Naive thymus-derived CD4-positive, alpha-beta T cell (primary cell): Measurements from ENCODE around the gene FH. TPM values are rescaled to one million over a fixed set of nuclear protein-coding genes. Genes with fewer than 3 reads are reported as not detected.

Experiments used
- ATAC-seq: fragments of 150-1000 bp; cut with Tn5 transposase; 2 replicates; pipeline ENCODE4 v1.10.0; 2021; ENCODE audit warnings: mild to moderate bottlenecking, moderate library complexity
- CTCF ChIA-PET: fragments of 350-600 bp; sonication (Branson Sonifier 250); formaldehyde crosslinking; loops from one replicate; lab custom pipeline; 2021; ENCODE audit warnings: antibody characterized with exemption; lab: Charles Lee
- POLR2A ChIA-PET: fragments of 350-600 bp; sonication (Branson Sonifier 250); formaldehyde crosslinking; loops from one replicate; lab custom pipeline; 2021; ENCODE audit warnings: antibody characterized with exemption, inconsistent platforms; lab: Charles Lee
- DNase-seq, 9 donors: peaks; one replicate each; pipeline versions ENCODE4 v3.0.0 to v3.0.0-alpha.2; 2020 to 2022; ENCODE audit warnings: mixed read lengths in 1 of 9
- H3K27ac ChIP-seq: one replicate; pipeline ENCODE4 v1.7.0; 2013; ENCODE audit warnings: mild to moderate bottlenecking, low read depth, low read length, moderate library complexity
- H3K27me3 ChIP-seq, 2 donors: one replicate each; pipeline ENCODE4 v1.7.0; 2013; ENCODE audit warnings: low read length in 2 of 2, mild to moderate bottlenecking in 2 of 2, moderate library complexity in 2 of 2; ENCODE audit not compliant: control insufficient read depth in 2 of 2, insufficient read depth in 2 of 2
- H3K36me3 ChIP-seq, 3 experiments: 1 replicate in 2 of 3; 2 replicates in 1 of 3; pipeline ENCODE4 v1.7.0; 2013; ENCODE audit warnings: low read length in 3 of 3, mild to moderate bottlenecking in 3 of 3, moderate library complexity in 1 of 3; ENCODE audit not compliant: insufficient read depth in 3 of 3, control insufficient read depth in 2 of 3
- H3K4me1 ChIP-seq, 2 donors: one replicate each; pipeline ENCODE4 v1.7.0; 2013; ENCODE audit warnings: low read length in 2 of 2, mild to moderate bottlenecking in 2 of 2, moderate library complexity in 1 of 2; ENCODE audit not compliant: control insufficient read depth in 2 of 2, insufficient read depth in 2 of 2
- H3K4me3 ChIP-seq: 2 replicates; pipeline ENCODE4 v1.7.0; 2013; ENCODE audit warnings: mild to moderate bottlenecking, low read length
- H3K9me3 ChIP-seq, 3 experiments: 1 replicate in 2 of 3; 2 replicates in 1 of 3; pipeline ENCODE4 v1.7.0; 2013; ENCODE audit warnings: low read length in 3 of 3; ENCODE audit not compliant: control insufficient read depth in 2 of 3
- H3K27ac Mint-ChIP-seq, 9 donors: one replicate each; pipeline ENCODE4 v1.8.0; 2020 to 2022; ENCODE audit warnings: mixed read lengths in 9 of 9, mild to moderate bottlenecking in 8 of 9, moderate library complexity in 5 of 9, inconsistent platforms in 2 of 9
- H3K27me3 Mint-ChIP-seq, 5 donors: one replicate each; pipeline ENCODE4 v1.8.0; 2021 to 2022; ENCODE audit warnings: mixed read lengths in 5 of 5, mild to moderate bottlenecking in 1 of 5
- H3K36me3 Mint-ChIP-seq, 5 donors: one replicate each; pipeline ENCODE4 v1.8.0; 2020 to 2022; ENCODE audit warnings: mixed read lengths in 5 of 5, mild to moderate bottlenecking in 3 of 5, inconsistent platforms in 1 of 5
- H3K4me1 Mint-ChIP-seq, 7 donors: one replicate each; pipeline ENCODE4 v1.8.0; 2020 to 2022; ENCODE audit warnings: mixed read lengths in 7 of 7, mild to moderate bottlenecking in 3 of 7, inconsistent platforms in 1 of 7
- H3K4me3 Mint-ChIP-seq, 10 donors: one replicate each; pipeline ENCODE4 v1.8.0; 2020 to 2022; ENCODE audit warnings: mild to moderate bottlenecking in 10 of 10, mixed read lengths in 10 of 10, moderate library complexity in 6 of 10, inconsistent platforms in 2 of 10
- H3K9me3 Mint-ChIP-seq, 11 donors: one replicate each; pipeline ENCODE4 v1.8.0; 2020 to 2022; ENCODE audit warnings: mixed read lengths in 11 of 11, mild to moderate bottlenecking in 4 of 11, inconsistent platforms in 1 of 11, moderate library complexity in 1 of 11
- intact Hi-C, 2 donors: fragments of 100-400 bp; cut with micrococcal nuclease; formaldehyde crosslinking; loops; one replicate each; pipeline ENCODE4 v1.15.1; 2023
- polyA plus RNA-seq, 2 donors: library from polyadenylated mRNA; unstranded; fragments of 300-500 nt; fragmentation: Illumina TruSeq; gene quantifications; one replicate each; pipeline ENCODE4 v1.2.3, GENCODE V29; 2021
- total RNA-seq, 6 experiments: library from RNA in 5 of 6; stranded (reverse) in 5 of 6; gene quantifications; 1 replicate in 5 of 6; 2 replicates in 1 of 6; pipeline ENCODE4 v1.2.3 and lab custom pipeline; 2021 to 2026

The FH gene
- total RNA-seq, result 10 to 100 TPM; 17.3 to 57.9 (median 21.8) TPM
- polyA plus RNA-seq, result 10 to 100 TPM; 41.3 to 52.5 TPM
- total RNA-seq (lab: John Stamatoyannopoulos, UW), result 30.0 reads per million, percentile 60 among the genes with 10 or more reads in this experiment

DNA sequence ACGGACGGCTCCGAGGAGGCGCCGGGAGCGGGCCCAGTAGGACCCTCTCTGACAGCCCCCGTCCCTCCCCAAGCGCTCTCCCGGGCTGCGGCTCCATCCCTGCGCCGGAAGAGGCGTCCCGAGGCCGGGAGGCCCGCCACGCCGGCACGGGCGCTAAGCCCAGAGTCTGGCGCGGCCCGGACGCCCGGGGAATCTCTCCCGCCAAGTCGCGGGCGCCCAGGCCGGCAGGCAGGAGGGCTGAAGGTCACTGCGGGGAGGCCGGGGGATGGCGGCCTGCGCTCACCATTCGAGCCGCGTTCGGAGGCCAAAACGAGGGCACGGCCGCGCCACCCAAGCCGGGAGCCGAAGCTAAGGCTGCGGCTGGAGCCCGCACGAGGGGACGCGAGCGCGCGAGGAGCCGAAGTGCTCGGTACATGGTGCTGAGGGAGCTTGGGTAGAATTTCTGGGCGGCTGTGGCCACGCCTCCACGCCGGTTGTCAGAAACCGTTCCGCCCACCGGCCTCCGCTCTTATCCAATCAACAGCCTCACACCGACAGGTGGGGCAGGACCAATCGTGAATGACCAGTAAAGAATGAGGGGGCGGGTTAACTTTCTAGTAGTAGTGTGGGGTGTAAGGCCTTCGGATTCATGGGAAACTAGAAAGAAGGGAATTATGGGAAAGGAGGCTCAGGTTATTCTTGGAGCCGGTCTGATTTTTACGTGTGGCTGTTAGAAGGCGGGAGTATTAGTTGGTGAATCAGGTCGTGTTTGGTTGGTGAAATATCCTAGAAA, at the start of gene FH:
TSS of gene FH (minus strand) at position 448 of the 772 bp plus-strand sequence. CDS start at position 415, 33 bp downstream.
- peaks cover 2 to 46% (median 38%) of the 10 kb centered on the region in 7 donors for H3K4me1 Mint-ChIP-seq
- H3K9me3 Mint-ChIP-seq, result peaks cover 0 to 2% (median 0%) of the 10 kb centered on the region in 11 donors
- POLR2A ChIA-PET, result interaction anchor here (0.7 to 1.9 kb wide), 10 partner anchors 8 to 1736 kb away, joined by 3 to 8 read pairs (median 3); partner anchors contain the start of genes CEP170, CHML, KMO and OPN3
- Histone ChIP-seq H3K4me1 (peaks cover 5 to 6% of the 10 kb centered on the region in 2 donors), H3K27ac (peak within 1 kb of the TSS; percentile 82), H3K4me3 (peak within 1 kb of the TSS; percentile 66), H3K36me3 (peaks cover 0 to 8% (median 0%) of the 10 kb centered on the region in 3 experiments), H3K27me3 (no peaks in the 10 kb centered on the region), H3K9me3 (no peaks in the 10 kb centered on the region)
- peak within 1 kb of the TSS; percentile 56 to 92 (median 82) for H3K27ac Mint-ChIP-seq
- H3K4me3 Mint-ChIP-seq, result peak within 1 kb of the TSS in 8 of 10 donors; percentile 85 to 96 (median 92)
- DNase-seq, result peak; percentile 83 to 96 (median 94)
- peaks cover 15 to 28% (median 26%) of the 10 kb centered on the region in 5 donors for H3K27me3 Mint-ChIP-seq
- peaks cover 0 to 14% (median 13%) of the 10 kb centered on the region in 5 donors for H3K36me3 Mint-ChIP-seq
- peak; percentile 99 for ATAC-seq
- CTCF ChIA-PET, result interaction anchor here (0.9 to 1.9 kb wide), 2 partner anchors 9 to 1981 kb away, joined by 3 to 5 read pairs; no protein-coding TSS in a partner anchor
- intact Hi-C loops, result loop anchor here (1.0 to 2.0 kb wide), 10 partner anchors 12 to 1800 kb away; partner anchors contain the start of genes CEP170 (in 2 of the 2), CHML (in 2 of the 2) and OPN3 (in 2 of the 2)

DNA sequence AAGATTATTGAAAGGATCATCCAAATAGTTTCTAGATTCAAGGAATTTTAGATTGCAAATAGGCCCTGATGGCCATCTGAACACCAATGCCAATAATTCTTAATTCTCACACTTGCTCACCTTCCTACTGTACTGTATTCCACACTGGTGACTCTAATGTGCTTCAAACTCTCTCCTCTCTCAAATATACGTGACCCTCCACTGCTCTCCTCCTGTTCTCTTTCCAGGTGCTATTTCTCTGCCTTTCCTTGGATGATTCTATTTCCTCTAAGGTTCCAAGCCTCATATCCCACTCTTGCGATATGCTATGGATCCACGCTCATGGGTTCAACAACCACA, 41.3 kb upstream of the FH start:
- no peak overlapping the region for H3K27ac Mint-ChIP-seq
- no peak overlapping the region for H3K4me3 ChIP-seq

DNA sequence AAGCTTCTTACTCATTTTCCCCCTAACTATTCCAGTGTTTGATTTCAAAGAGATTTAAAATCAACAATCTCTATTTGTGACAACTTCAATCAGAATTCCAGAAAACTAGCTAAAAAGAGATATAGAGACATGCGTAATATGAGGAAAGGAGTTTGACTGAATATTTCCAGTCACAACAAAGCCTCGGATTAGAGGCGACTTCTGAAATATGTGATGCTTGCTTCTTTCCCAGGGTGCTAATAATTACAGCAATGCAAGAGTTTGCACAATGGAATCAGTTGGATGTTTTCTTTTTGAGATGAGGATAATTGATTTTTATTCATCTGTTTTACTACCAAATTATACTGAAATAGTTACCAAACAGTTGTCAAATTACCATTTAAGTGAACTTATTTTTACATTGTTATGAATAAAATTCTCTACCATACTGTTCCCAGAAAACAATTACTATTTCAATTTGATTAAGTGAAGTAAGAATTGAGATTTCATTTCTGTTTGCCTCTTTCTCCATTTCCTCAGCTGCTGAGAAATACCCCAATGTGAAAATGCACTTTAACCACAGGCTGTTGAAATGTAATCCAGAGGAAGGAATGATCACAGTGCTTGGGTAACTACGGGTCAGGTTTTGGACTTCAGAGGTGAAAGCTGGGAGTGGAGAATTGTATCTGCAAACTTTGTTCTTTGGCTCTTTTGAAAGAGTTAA, 40.7 kb upstream of the FH start:
- H3K36me3 ChIP-seq, result no peaks in the 10 kb centered on the region
- H3K4me1 ChIP-seq, result no peaks in the 10 kb centered on the region
- Mint-ChIP-seq H3K36me3 (no peaks in the 10 kb centered on the region), H3K4me3 (no peak overlapping the region), H3K27me3 (peaks cover 0 to 2% (median 0%) of the 10 kb centered on the region in 5 donors), H3K27ac (no peak overlapping the region), H3K9me3 (no peaks in the 10 kb centered on the region), H3K4me1 (no peaks in the 10 kb centered on the region)
- no peaks in the 10 kb centered on the region for H3K27me3 ChIP-seq
- intact Hi-C loops, result no loop called here
- POLR2A ChIA-PET, result no interaction called here
- CTCF ChIA-PET, result interaction anchor here (0.6 to 0.9 kb wide), 3 partner anchors 32 to 1822 kb away, joined by 3 read pairs; no protein-coding TSS in a partner anchor
- no peak overlapping the region for H3K27ac ChIP-seq
- ATAC-seq (no peak), DNase-seq (no peak)
- no peaks in the 10 kb centered on the region for H3K9me3 ChIP-seq
- no peak overlapping the region for H3K4me3 ChIP-seq

More for the DNA sequence above, 41.3 kb upstream of the FH start:
- Histone ChIP-seq H3K4me1 (no peaks in the 10 kb centered on the region), H3K27me3 (no peaks in the 10 kb centered on the region), H3K27ac (no peak overlapping the region), H3K36me3 (no peaks in the 10 kb centered on the region), H3K9me3 (no peaks in the 10 kb centered on the region)
- Mint-ChIP-seq H3K4me3 (no peak overlapping the region), H3K4me1 (no peaks in the 10 kb centered on the region), H3K36me3 (no peaks in the 10 kb centered on the region), H3K27me3 (peaks cover 0 to 2% (median 0%) of the 10 kb centered on the region in 5 donors), H3K9me3 (no peaks in the 10 kb centered on the region)
- ChIA-PET CTCF (interaction anchor here (0.6 kb wide), 1 partner anchor 32 kb away, joined by 3 read pairs; no protein-coding TSS in a partner anchor), POLR2A (no interaction called here)
- ATAC-seq, result no peak
- DNase-seq, result no peak
- intact Hi-C loops, result no loop called here

DNA sequence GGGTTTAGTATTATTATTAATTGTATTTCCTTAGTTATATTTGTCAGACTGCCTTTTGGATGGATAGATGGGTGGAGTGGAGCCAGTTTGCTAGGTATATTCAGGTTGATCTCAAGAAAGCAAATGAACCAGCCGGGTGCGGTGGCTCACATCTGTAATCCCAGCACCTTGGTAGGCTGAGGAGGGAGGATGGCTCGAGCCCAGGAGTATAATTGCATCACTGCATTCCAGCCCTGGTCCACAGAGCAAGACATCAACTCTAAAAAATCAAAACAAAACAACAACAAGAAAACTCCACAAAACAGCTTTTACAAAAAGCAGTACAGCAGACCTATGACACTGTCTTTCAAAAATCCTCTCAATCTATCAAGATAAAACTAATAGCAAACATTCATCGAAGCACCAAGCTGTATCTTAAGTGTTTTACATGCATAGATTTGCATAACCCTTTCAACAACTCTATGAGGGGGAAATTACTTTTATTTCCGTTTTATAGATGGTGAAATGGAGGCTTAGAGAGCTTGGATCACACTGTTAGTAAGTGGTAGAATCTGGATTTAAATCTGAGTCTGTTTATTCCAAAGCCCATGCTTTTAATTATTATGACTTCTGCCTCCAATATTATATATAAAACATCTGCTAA, 38.1 kb upstream of the FH start:
- peaks cover 0 to 7% (median 2%) of the 10 kb centered on the region in 7 donors for H3K4me1 Mint-ChIP-seq
- H3K27me3 Mint-ChIP-seq, result peaks cover 0 to 2% (median 0%) of the 10 kb centered on the region in 5 donors
- intact Hi-C loops, result no loop called here
- DNase-seq (no peak), ATAC-seq (no peak)
- no peak overlapping the region for H3K27ac Mint-ChIP-seq
- CTCF ChIA-PET, result no interaction called here
- no peak overlapping the region for H3K4me3 Mint-ChIP-seq
- H3K4me3 ChIP-seq, result no peak overlapping the region
- H3K9me3 Mint-ChIP-seq, result peaks cover 0 to 3% (median 0%) of the 10 kb centered on the region in 11 donors
- POLR2A ChIA-PET, result no interaction called here
- no peaks in the 10 kb centered on the region for H3K9me3 ChIP-seq
- no peaks in the 10 kb centered on the region for H3K4me1 ChIP-seq
- no peaks in the 10 kb centered on the region for H3K36me3 ChIP-seq
- no peaks in the 10 kb centered on the region for H3K27me3 ChIP-seq
- H3K27ac ChIP-seq, result no peak overlapping the region
- H3K36me3 Mint-ChIP-seq, result peaks cover 0 to 1% (median 0%) of the 10 kb centered on the region in 5 donors

DNA sequence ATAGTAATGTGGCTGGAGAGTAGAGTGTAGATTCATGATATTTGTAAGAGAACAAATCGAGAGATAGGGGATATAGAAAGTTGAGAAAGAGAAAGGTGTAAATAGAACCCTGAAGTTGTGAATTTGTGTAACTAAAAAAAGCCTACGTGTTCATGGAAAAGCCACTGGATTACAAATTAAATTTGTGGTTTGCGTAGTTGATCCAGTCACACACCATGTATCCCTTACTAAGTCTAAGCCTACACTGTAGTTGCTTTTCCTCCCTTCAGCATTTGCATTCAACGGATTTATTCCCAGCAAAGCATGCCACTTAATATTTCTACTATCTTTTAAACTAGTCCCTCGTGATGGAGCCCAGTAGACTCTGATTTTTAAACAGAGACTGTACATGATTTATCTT, 37.5 kb upstream of the FH start:
- Histone ChIP-seq H3K36me3 (no peaks in the 10 kb centered on the region), H3K27ac (no peak overlapping the region), H3K4me3 (no peak overlapping the region), H3K9me3 (no peaks in the 10 kb centered on the region), H3K27me3 (no peaks in the 10 kb centered on the region), H3K4me1 (peaks cover 0 to 5% of the 10 kb centered on the region in 2 donors)
- H3K27ac Mint-ChIP-seq, result no peak overlapping the region
- ChIA-PET CTCF (no interaction called here), POLR2A (no interaction called here)
- intact Hi-C loops, result no loop called here
- DNase-seq (no peak), ATAC-seq (no peak)
- H3K4me3 Mint-ChIP-seq, result no peak overlapping the region
- H3K36me3 Mint-ChIP-seq, result peaks cover 0 to 2% (median 0%) of the 10 kb centered on the region in 5 donors
- peaks cover 0 to 2% (median 0%) of the 10 kb centered on the region in 5 donors for H3K27me3 Mint-ChIP-seq
- peaks cover 2 to 14% (median 7%) of the 10 kb centered on the region in 7 donors for H3K4me1 Mint-ChIP-seq
- H3K9me3 Mint-ChIP-seq, result peaks cover 0 to 5% (median 0%) of the 10 kb centered on the region in 11 donors

DNA sequence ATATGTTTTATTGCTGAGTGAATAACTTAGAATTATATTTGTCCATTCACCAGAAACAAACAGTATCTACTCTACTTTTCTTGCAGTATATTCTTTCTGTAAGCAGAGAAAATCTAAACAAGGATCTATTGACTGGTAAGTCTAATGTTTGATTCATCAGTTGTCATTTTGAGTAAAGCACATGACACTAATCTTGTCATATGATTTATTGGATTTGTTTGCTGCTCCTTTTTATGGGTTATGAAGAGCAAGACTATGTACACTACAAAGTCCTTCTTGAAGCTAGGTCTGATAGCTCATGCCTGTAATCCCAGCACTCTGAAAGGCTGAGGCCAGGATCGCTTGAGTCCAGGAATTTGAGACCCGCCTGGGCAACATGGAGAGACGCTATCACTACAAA, 36.0 kb upstream of the FH start:
- CTCF ChIA-PET, result no interaction called here
- Mint-ChIP-seq H3K4me1 (peaks cover 14 to 29% (median 22%) of the 10 kb centered on the region in 7 donors), H3K36me3 (peaks cover 0 to 5% (median 0%) of the 10 kb centered on the region in 5 donors), H3K27ac (no peak overlapping the region), H3K9me3 (peaks cover 0 to 5% (median 0%) of the 10 kb centered on the region in 11 donors), H3K4me3 (no peak overlapping the region), H3K27me3 (no peaks in the 10 kb centered on the region)
- Histone ChIP-seq H3K4me1 (peaks cover 0 to 14% of the 10 kb centered on the region in 2 donors), H3K9me3 (no peaks in the 10 kb centered on the region), H3K27ac (no peak overlapping the region), H3K4me3 (no peak overlapping the region), H3K36me3 (no peaks in the 10 kb centered on the region), H3K27me3 (no peaks in the 10 kb centered on the region)
- no peak for ATAC-seq
- DNase-seq, result no peak
- POLR2A ChIA-PET, result no interaction called here
- intact Hi-C loops, result no loop called here
